WERI-Rb-1 (cell line): Measurements from ENCODE around the gene ZNF593.
A peak's percentile ranks its signal among the peaks of the same experiment; 100 is the strongest.

Experiments used
- DNase-seq: peaks from one replicate; pipeline ENCODE4 v3.0.0-alpha.2; 2020
- H3K27ac ChIP-seq: fragments of 250-450 bp; sonication (Bioruptor Pico); 2 replicates; pipeline ENCODE4 v1.5.1; 2020; ENCODE audit warnings: mild to moderate bottlenecking, moderate library complexity
- H3K27me3 ChIP-seq: fragments of 250-450 bp; sonication (Bioruptor Pico); 2 replicates; pipeline ENCODE4 v1.5.1; 2021; ENCODE audit warnings: mild to moderate bottlenecking, low read depth, moderate library complexity; ENCODE audit not compliant: insufficient read depth, severe bottlenecking
- H3K36me3 ChIP-seq: fragments of 250-450 bp; sonication (Bioruptor Pico); 2 replicates; pipeline ENCODE4 v1.5.1; 2020; ENCODE audit warnings: mild to moderate bottlenecking, moderate library complexity
- H3K4me3 ChIP-seq: 2 replicates; pipeline ENCODE4 v1.5.1; 2011; ENCODE audit warnings: low read depth, mild to moderate bottlenecking, control low read depth, low read length
- H3K9me3 ChIP-seq: fragments of 250-450 bp; sonication (Bioruptor Pico); 2 replicates; pipeline ENCODE4 v1.5.1; 2021; ENCODE audit warnings: mild to moderate bottlenecking, moderate library complexity; ENCODE audit not compliant: severe bottlenecking
- CTCF ChIP-seq: IDR thresholded peaks from 2 replicates; pipeline ENCODE4 v1.5.1; 2011; ENCODE audit warnings: low read depth, mild to moderate bottlenecking, control low read depth, inconsistent platforms, low read length

ZNF593 gene

GRCh38 chr1:26182383-26182696 is 12.6 kb downstream of the ZNF593 start:
- no peak for DNase-seq
- Histone ChIP-seq H3K27me3 (no peaks in the 10 kb centered on the region), H3K36me3 (no peaks in the 10 kb centered on the region), H3K9me3 (no peaks in the 10 kb centered on the region), H3K4me3 (no peak overlapping the region), H3K27ac (no peak overlapping the region)
- no peak for TF ChIP-seq CTCF

GRCh38 chr1:26184086-26184485 is 14.4 kb downstream of the ZNF593 start:
- no peaks in the 10 kb centered on the region for H3K9me3 ChIP-seq
- peak; percentile 32 for DNase-seq
- H3K36me3 ChIP-seq: no peaks in the 10 kb centered on the region

GRCh38 chr1:26184883-26185282 is 15.2 kb downstream of the ZNF593 start:
- DNase-seq: no peak
- Histone ChIP-seq H3K27me3 (no peaks in the 10 kb centered on the region), H3K36me3 (no peaks in the 10 kb centered on the region), H3K4me3 (no peak overlapping the region), H3K27ac (no peak overlapping the region), H3K9me3 (no peaks in the 10 kb centered on the region)
- TF ChIP-seq CTCF: no peak

More at GRCh38 chr1:26184086-26184485, 14.4 kb downstream of the ZNF593 start:
- Histone ChIP-seq H3K27me3 (no peaks in the 10 kb centered on the region), H3K27ac (no peak overlapping the region), H3K4me3 (no peak overlapping the region)
- TF ChIP-seq CTCF: no peak

GRCh38 chr1:26187882-26188281 is 18.2 kb downstream of the ZNF593 start:
- no peak overlapping the region for H3K27ac ChIP-seq
- H3K27me3 ChIP-seq: no peaks in the 10 kb centered on the region
- DNase-seq: no peak
- no peak overlapping the region for H3K4me3 ChIP-seq
- TF ChIP-seq CTCF: no peak
- no peaks in the 10 kb centered on the region for H3K9me3 ChIP-seq
- no peaks in the 10 kb centered on the region for H3K36me3 ChIP-seq

GRCh38 chr1:26188477-26188876 is 18.8 kb downstream of the ZNF593 start:
- TF ChIP-seq CTCF: no peak
- DNase-seq: no peak
- Histone ChIP-seq H3K36me3 (no peaks in the 10 kb centered on the region), H3K4me3 (no peak overlapping the region), H3K27ac (no peak overlapping the region), H3K9me3 (no peaks in the 10 kb centered on the region), H3K27me3 (no peaks in the 10 kb centered on the region)

- no peak for TF ChIP-seq CTCF
- Histone ChIP-seq H3K27ac (no peak overlapping the region), H3K27me3 (no peaks in the 10 kb centered on the region), H3K9me3 (no peaks in the 10 kb centered on the region), H3K36me3 (no peaks in the 10 kb centered on the region), H3K4me3 (no peak overlapping the region)
- DNase-seq: no peak
Measured at GRCh38 chr1:26189331-26189730, 19.6 kb downstream of the ZNF593 start.
